ENCODE data around the gene INSC.

DNA sequence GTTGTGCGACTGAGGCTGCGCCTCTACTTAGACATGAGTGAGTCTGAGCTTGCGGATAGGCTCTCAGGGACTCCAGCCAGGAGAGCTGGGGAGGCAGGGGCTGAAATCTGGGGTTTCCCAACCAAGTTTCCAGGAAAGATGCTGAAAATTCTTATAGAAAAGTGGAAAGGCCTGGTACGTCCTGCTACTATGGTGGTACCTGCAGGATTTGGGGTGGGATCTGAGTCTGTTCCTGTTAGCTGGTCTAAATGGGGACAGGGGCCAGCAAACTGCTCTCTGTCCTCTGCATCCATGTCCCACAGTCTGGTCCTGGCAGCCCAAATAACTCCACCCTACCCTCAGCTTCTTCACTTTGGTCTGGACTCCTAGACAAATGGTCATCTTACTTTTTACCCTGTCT is 86.9 kb downstream of the INSC start:
- TF ChIP-seq CTCF (conservative IDR thresholded peaks at IDR 0.05) (no peak), ZFX (IDR thresholded peaks at IDR 0.05) (no peak)
